ENCODE data around the gene C4BPA. TPM values are rescaled to one million over a fixed set of nuclear protein-coding genes. Genes with fewer than 3 reads are reported as not detected.

C4BPA gene
- total RNA-seq, 2 experiments from 2014 or later, result not detected

- H3K27ac Mint-ChIP-seq, result no peak overlapping the region
- H3K36me3 Mint-ChIP-seq, result peaks cover 14% of the 10 kb centered on the region
- no peak for DNase-seq
- no peaks in the 10 kb centered on the region for H3K27me3 Mint-ChIP-seq
- peaks cover 30% of the 10 kb centered on the region for H3K4me1 Mint-ChIP-seq
- H3K4me3 Mint-ChIP-seq, result no peak overlapping the region
- H3K9me3 Mint-ChIP-seq, result no peaks in the 10 kb centered on the region
These were observed 33.2 kb upstream of the C4BPA start for GRCh38 chr1:207070811-207071210.

GRCh38 chr1:207071426-207071825, 32.6 kb upstream of the C4BPA start:
- Mint-ChIP-seq H3K4me1 (peaks cover 30% of the 10 kb centered on the region), H3K36me3 (peaks cover 14% of the 10 kb centered on the region), H3K27ac (no peak overlapping the region), H3K4me3 (no peak overlapping the region), H3K9me3 (no peaks in the 10 kb centered on the region), H3K27me3 (no peaks in the 10 kb centered on the region)
- no peak for DNase-seq

- Mint-ChIP-seq H3K4me3 (no peak overlapping the region), H3K9me3 (no peaks in the 10 kb centered on the region), H3K27me3 (no peaks in the 10 kb centered on the region), H3K36me3 (peaks cover 14% of the 10 kb centered on the region), H3K27ac (no peak overlapping the region), H3K4me1 (peaks cover 30% of the 10 kb centered on the region)
- no peak for DNase-seq
These were observed 31.8 kb upstream of the C4BPA start for GRCh38 chr1:207072233-207072632.

- Mint-ChIP-seq H3K27me3 (no peaks in the 10 kb centered on the region), H3K36me3 (peaks cover 11% of the 10 kb centered on the region), H3K27ac (no peak overlapping the region), H3K4me3 (no peak overlapping the region), H3K9me3 (no peaks in the 10 kb centered on the region), H3K4me1 (peaks cover 27% of the 10 kb centered on the region)
- DNase-seq, result no peak
These were observed 29.9 kb upstream of the C4BPA start for GRCh38 chr1:207073906-207074820.

GRCh38 chr1:207076181-207076955, 27.7 kb upstream of the C4BPA start:
- Mint-ChIP-seq H3K4me3 (no peak overlapping the region), H3K27me3 (no peaks in the 10 kb centered on the region), H3K9me3 (no peaks in the 10 kb centered on the region), H3K36me3 (peaks cover under 1% of the 10 kb centered on the region), H3K27ac (no peak overlapping the region), H3K4me1 (peaks cover 7% of the 10 kb centered on the region)
- DNase-seq, result no peak

GRCh38 chr1:207077012-207077411, 27.0 kb upstream of the C4BPA start:
- Mint-ChIP-seq H3K4me1 (peaks cover under 1% of the 10 kb centered on the region), H3K4me3 (no peak overlapping the region), H3K27ac (no peak overlapping the region), H3K36me3 (no peaks in the 10 kb centered on the region), H3K9me3 (no peaks in the 10 kb centered on the region), H3K27me3 (no peaks in the 10 kb centered on the region)
- DNase-seq, result no peak

- Mint-ChIP-seq H3K27me3 (peaks cover 3% of the 10 kb centered on the region), H3K9me3 (no peaks in the 10 kb centered on the region), H3K4me1 (no peaks in the 10 kb centered on the region), H3K36me3 (no peaks in the 10 kb centered on the region), H3K27ac (no peak overlapping the region), H3K4me3 (no peak overlapping the region)
- peak; percentile 54 for DNase-seq
These were observed 26.3 kb upstream of the C4BPA start for GRCh38 chr1:207077470-207078377.

GRCh38 chr1:207078578-207079132, 25.4 kb upstream of the C4BPA start:
- Mint-ChIP-seq H3K4me3 (no peak overlapping the region), H3K27me3 (peaks cover 3% of the 10 kb centered on the region), H3K36me3 (no peaks in the 10 kb centered on the region), H3K27ac (no peak overlapping the region), H3K4me1 (no peaks in the 10 kb centered on the region), H3K9me3 (no peaks in the 10 kb centered on the region)
- DNase-seq, result no peak

- Mint-ChIP-seq H3K4me3 (no peak overlapping the region), H3K9me3 (no peaks in the 10 kb centered on the region), H3K36me3 (no peaks in the 10 kb centered on the region), H3K27me3 (peaks cover 6% of the 10 kb centered on the region), H3K27ac (no peak overlapping the region), H3K4me1 (peaks cover 5% of the 10 kb centered on the region)
- no peak for DNase-seq
These were observed 24.3 kb upstream of the C4BPA start for GRCh38 chr1:207079706-207080241.

GRCh38 chr1:207081088-207081487, 22.9 kb upstream of the C4BPA start:
- Mint-ChIP-seq H3K27ac (no peak overlapping the region), H3K36me3 (no peaks in the 10 kb centered on the region), H3K9me3 (no peaks in the 10 kb centered on the region), H3K4me1 (peaks cover 11% of the 10 kb centered on the region), H3K27me3 (peaks cover 6% of the 10 kb centered on the region), H3K4me3 (no peak overlapping the region)
- no peak for DNase-seq

- Mint-ChIP-seq H3K4me3 (no peak overlapping the region), H3K36me3 (no peaks in the 10 kb centered on the region), H3K9me3 (no peaks in the 10 kb centered on the region), H3K27me3 (peaks cover 6% of the 10 kb centered on the region), H3K27ac (no peak overlapping the region), H3K4me1 (peaks cover 11% of the 10 kb centered on the region)
- DNase-seq, result no peak
These were observed 22.2 kb upstream of the C4BPA start for GRCh38 chr1:207081806-207082205.

GRCh38 chr1:207084232-207084631, 19.8 kb upstream of the C4BPA start:
- no peak for DNase-seq
- Mint-ChIP-seq H3K4me1 (peaks cover 20% of the 10 kb centered on the region), H3K27ac (no peak overlapping the region), H3K36me3 (no peaks in the 10 kb centered on the region), H3K9me3 (no peaks in the 10 kb centered on the region), H3K4me3 (no peak overlapping the region), H3K27me3 (peaks cover 9% of the 10 kb centered on the region)

- peak; percentile 48 for DNase-seq
- peaks cover 24% of the 10 kb centered on the region for H3K4me1 Mint-ChIP-seq
- H3K4me3 Mint-ChIP-seq, result no peak overlapping the region
- peaks cover 9% of the 10 kb centered on the region for H3K27me3 Mint-ChIP-seq
- no peaks in the 10 kb centered on the region for H3K36me3 Mint-ChIP-seq
- no peak overlapping the region for H3K27ac Mint-ChIP-seq
- no peaks in the 10 kb centered on the region for H3K9me3 Mint-ChIP-seq
These were observed 19.3 kb upstream of the C4BPA start for GRCh38 chr1:207084701-207085180.

GRCh38 chr1:207085887-207086286, 18.1 kb upstream of the C4BPA start:
- Mint-ChIP-seq H3K27ac (no peak overlapping the region), H3K9me3 (no peaks in the 10 kb centered on the region), H3K4me3 (no peak overlapping the region), H3K36me3 (no peaks in the 10 kb centered on the region), H3K4me1 (peaks cover 31% of the 10 kb centered on the region), H3K27me3 (peaks cover 9% of the 10 kb centered on the region)
- no peak for DNase-seq

All from activated naive CD8-positive, alpha-beta T cell treated with anti-CD3 and anti-CD28 coated beads for 36 hours (primary cell).